ENCODE data around the gene AMIGO1.
A peak's percentile ranks its signal among the peaks of the same experiment; 100 is the strongest.

Gene AMIGO1

GRCh38 chr1:109493805-109494539 lies 15.6 kb downstream of the AMIGO1 start, which contains the start of gene CYB561D1:
Gene CYB561D1, plus strand, starts transcription at chr1:109494094. Its CDS starts 46 bp downstream, at chr1:109494140.
- peak; percentile 98 for TF ChIP-seq CTCF (conservative IDR thresholded peaks at IDR 0.05; ENCODE audit: low read depth, low read length)
- Histone ChIP-seq H3K4me3 (IDR thresholded peaks at IDR 0.05; ENCODE audit: insufficient read depth, low read depth, low read length) (peak within 1 kb of the TSS; percentile 99), H3K79me2 (ENCODE audit: insufficient read depth, low read depth) (peaks cover 14% of the 10 kb centered on the region; the same call in 1 of the 2 replicates), H4K20me1 (ENCODE audit: insufficient read depth) (no peaks in the 10 kb centered on the region), H3K36me3 (ENCODE audit: insufficient read depth) (no peaks in the 10 kb centered on the region; the same call in 1 of the 2 replicates), H3K27me3 (ENCODE audit: insufficient read depth, low read depth) (no peaks in the 10 kb centered on the region), H3K9ac (peak within 1 kb of the TSS; percentile 43; the same call in 1 of the 2 replicates), H3K4me2 (peak within 1 kb of the TSS; percentile 61), H3K4me1 (ENCODE audit: low read depth, poor library complexity, severe bottlenecking) (peaks cover 18% of the 10 kb centered on the region), H3K27ac (no peak within 1 kb of the TSS), H2AFZ (ENCODE audit: low read depth) (peak within 1 kb of the TSS; percentile 75)

- Histone ChIP-seq H3K4me1 (ENCODE audit: low read depth, poor library complexity, severe bottlenecking) (peaks cover 18% of the 10 kb centered on the region), H3K9ac (no peak overlapping the region), H4K20me1 (ENCODE audit: insufficient read depth) (no peaks in the 10 kb centered on the region), H3K27ac (no peak overlapping the region), H3K27me3 (ENCODE audit: insufficient read depth, low read depth) (no peaks in the 10 kb centered on the region), H3K4me3 (IDR thresholded peaks at IDR 0.05; ENCODE audit: insufficient read depth, low read depth, low read length) (no peak overlapping the region), H3K36me3 (ENCODE audit: insufficient read depth) (no peaks in the 10 kb centered on the region; the same call in 1 of the 2 replicates), H3K79me2 (ENCODE audit: insufficient read depth, low read depth) (peaks cover 14% of the 10 kb centered on the region; the same call in 1 of the 2 replicates), H3K4me2 (peak overlapping the region; percentile 61), H2AFZ (ENCODE audit: low read depth) (peak overlapping the region; percentile 75)
- no peak for TF ChIP-seq CTCF (conservative IDR thresholded peaks at IDR 0.05; ENCODE audit: low read depth, low read length)
These were observed 16.3 kb downstream of the AMIGO1 start for GRCh38 chr1:109493227-109493626.

GRCh38 chr1:109492779-109493178 lies 16.7 kb downstream of the AMIGO1 start:
- H3K4me1 ChIP-seq (ENCODE audit: low read depth, poor library complexity, severe bottlenecking) = peaks cover 18% of the 10 kb centered on the region
- TF ChIP-seq CTCF (conservative IDR thresholded peaks at IDR 0.05; ENCODE audit: low read depth, low read length) = no peak
- peaks cover 14% of the 10 kb centered on the region; the same call in 1 of the 2 replicates for H3K79me2 ChIP-seq (ENCODE audit: insufficient read depth, low read depth)
- no peak overlapping the region for H3K4me2 ChIP-seq
- H2AFZ ChIP-seq (ENCODE audit: low read depth) = no peak overlapping the region
- H4K20me1 ChIP-seq (ENCODE audit: insufficient read depth) = no peaks in the 10 kb centered on the region
- H3K27ac ChIP-seq = no peak overlapping the region
- H3K27me3 ChIP-seq (ENCODE audit: insufficient read depth, low read depth) = no peaks in the 10 kb centered on the region
- no peak overlapping the region for H3K4me3 ChIP-seq (IDR thresholded peaks at IDR 0.05; ENCODE audit: insufficient read depth, low read depth, low read length)
- no peak overlapping the region for H3K9ac ChIP-seq
- H3K36me3 ChIP-seq (ENCODE audit: insufficient read depth) = no peaks in the 10 kb centered on the region; the same call in 1 of the 2 replicates

GRCh38 chr1:109491372-109491771 lies 18.2 kb downstream of the AMIGO1 start:
- Histone ChIP-seq H3K9ac (no peak overlapping the region), H3K4me1 (ENCODE audit: low read depth, poor library complexity, severe bottlenecking) (peaks cover 18% of the 10 kb centered on the region), H3K79me2 (ENCODE audit: insufficient read depth, low read depth) (peaks cover 14% of the 10 kb centered on the region; the same call in 1 of the 2 replicates), H3K4me3 (IDR thresholded peaks at IDR 0.05; ENCODE audit: insufficient read depth, low read depth, low read length) (no peak overlapping the region), H4K20me1 (ENCODE audit: insufficient read depth) (no peaks in the 10 kb centered on the region), H3K27ac (no peak overlapping the region), H2AFZ (ENCODE audit: low read depth) (no peak overlapping the region), H3K4me2 (no peak overlapping the region), H3K27me3 (ENCODE audit: insufficient read depth, low read depth) (no peaks in the 10 kb centered on the region), H3K36me3 (ENCODE audit: insufficient read depth) (no peaks in the 10 kb centered on the region; the same call in 1 of the 2 replicates)
- TF ChIP-seq CTCF (conservative IDR thresholded peaks at IDR 0.05; ENCODE audit: low read depth, low read length) = no peak

Data from KMS-11 (cell line).